NCI-H1417 (cell line): ENCODE results near the gene SUN5.

Experiments
- DNase-seq, 3 experiments: peaks; one replicate each; lab custom pipeline; 2025; lab: John Stamatoyannopoulos, UW

SUN5 gene

DNA sequence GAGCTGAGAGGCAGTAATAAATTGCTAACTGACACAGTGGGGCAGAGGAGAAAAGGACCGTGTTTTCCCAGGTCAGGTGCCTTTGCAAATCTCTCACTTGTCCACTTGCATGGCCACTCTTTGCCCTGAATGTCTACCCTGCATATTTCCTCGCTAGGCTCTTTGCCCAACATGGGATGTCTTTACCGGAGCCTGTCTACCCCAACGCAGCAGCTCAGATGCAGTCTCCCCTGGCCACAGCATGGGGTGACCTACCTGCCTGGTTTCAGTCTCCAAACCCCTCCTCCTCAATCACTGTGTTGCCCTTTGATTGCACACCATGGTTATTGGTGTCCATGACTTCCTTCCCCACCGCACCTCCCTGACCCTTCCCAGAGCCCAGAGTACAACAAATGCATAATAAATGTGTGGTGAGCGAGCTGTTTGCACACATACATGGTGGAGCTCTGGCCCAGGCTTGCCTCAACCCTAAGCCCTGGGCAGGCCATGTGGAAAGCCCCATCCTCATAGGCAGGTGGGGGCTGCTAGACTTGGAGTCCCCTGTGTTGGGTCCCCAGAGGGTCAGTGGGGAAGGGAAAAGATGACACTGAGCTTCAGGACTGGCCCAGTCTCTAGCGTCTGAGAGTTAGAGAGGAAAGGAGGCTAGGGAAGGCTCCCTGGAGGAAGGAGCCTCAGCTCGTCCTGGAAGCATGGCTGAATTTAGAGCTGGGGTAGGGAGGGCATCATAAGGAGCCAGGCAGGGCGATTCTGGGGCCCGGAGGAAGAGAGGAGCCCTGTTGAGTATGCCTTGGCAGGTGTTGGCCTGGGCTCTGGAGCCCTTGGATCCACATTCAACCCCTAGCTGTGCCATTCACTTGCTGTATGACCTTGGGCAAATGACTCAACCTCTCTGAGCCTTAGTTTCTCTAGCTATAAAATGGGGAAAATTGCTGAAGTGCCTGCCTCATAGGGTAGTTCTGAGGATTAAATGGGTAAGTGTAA is 22.8 kb upstream of the SUN5 start:
- DNase-seq: no peak

DNA sequence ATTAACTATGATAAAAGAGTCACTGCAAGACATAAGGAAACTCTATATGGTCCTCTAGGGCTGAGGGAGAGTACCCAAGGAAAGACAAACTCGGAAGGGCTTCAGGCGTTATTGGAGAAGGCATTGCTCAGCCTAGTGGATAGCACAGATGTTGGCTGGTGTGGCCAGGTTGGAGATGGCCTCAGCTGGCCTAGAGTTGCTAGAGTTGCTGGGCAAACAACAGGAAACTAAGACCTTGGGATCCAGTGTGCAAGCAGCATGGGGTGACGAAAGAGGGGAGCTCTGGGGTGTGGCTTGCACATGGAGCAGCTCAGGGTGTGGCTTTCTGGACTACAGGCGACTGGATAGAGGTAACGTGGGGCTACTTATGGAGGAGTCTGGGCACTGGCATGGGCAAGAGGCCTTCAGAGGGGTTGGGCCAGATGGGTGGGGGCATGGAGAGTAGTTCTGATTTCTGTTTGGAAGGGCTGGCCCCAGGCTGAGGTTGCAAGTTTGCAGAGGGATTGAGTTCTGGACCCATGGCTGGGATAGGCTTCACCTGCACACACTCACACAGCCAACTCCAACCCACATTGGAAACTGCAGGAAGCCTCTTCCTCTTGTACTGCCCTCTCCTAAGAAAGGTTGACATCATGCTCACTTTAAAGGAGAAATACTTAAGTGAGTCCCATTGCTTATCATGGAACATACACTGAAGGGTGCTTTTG is 22.0 kb upstream of the SUN5 start:
- no peak for DNase-seq

DNA sequence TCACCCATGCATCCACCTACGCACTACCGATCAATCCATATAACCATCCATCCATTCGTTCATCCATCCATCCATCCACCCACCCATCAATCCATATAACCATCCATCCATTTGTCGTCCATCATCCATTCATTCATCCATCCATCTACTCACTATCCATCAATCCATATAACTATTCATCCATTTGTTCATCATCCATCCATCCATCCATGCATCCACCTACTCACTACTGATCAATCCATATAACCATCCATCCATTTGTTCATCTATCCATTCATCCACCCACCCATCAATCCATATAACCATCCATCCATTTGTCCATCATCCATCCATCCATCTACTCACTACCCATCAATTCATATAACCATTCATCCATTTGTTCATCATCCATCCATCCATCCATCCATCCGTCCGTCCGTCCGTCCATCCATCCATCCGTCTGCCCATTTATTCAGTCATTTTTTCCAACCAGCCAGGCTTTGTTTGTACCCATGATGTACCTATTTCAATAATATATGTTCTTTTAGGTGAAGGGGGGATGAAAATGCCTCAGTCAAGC is 21.2 kb upstream of the SUN5 start:
- DNase-seq: no peak

DNA sequence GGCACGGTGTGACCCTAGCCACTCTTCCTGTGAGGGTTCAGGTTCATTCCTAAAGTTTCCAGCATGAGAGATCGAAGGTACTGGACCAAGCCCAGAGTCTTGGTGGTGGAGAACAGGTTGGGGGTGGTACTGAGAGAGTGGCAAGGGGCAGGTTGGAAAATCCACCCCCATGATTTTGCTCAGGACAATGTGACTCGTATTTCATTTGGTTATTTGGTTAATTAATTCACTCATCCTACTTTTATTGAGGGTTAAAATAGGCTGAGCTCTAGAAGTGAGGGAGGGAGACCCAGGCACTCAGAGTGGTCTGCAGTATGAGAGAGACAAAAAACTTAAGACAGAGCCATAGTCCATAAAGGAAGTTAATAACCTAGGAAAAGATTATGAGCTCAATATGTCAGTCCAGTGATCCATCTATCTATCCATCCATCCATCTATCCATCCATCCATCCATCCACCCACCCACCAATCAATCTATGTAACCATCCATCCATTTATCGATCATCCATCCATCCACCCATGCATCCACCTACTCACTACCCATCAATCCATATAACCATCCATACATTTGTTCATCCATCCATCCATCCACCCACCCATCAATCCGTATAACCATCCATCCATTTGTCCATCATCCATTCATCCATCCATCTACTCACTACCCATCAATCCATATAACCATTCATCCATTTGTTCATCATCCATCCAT is 20.5 kb upstream of the SUN5 start:
- DNase-seq: no peak

GRCh38 chr20:33024243-33024560 is 20.0 kb upstream of the SUN5 start:
- no peak for DNase-seq

- DNase-seq: no peak
Observed at GRCh38 chr20:33023439-33024242, 19.4 kb upstream of the SUN5 start.

GRCh38 chr20:33022694-33023438 is 18.6 kb upstream of the SUN5 start:
- no peak for DNase-seq

- no peak for DNase-seq
Observed at GRCh38 chr20:33022289-33022688, 18.1 kb upstream of the SUN5 start.

GRCh38 chr20:33021879-33022278 is 17.6 kb upstream of the SUN5 start:
- DNase-seq: no peak

- no peak for DNase-seq
Observed at GRCh38 chr20:33020278-33021161, 16.3 kb upstream of the SUN5 start.

- DNase-seq: no peak
Observed at GRCh38 chr20:33019465-33020277, 15.4 kb upstream of the SUN5 start.

- no peak for DNase-seq
Observed at GRCh38 chr20:33018169-33018931, 14.1 kb upstream of the SUN5 start.

DNA sequence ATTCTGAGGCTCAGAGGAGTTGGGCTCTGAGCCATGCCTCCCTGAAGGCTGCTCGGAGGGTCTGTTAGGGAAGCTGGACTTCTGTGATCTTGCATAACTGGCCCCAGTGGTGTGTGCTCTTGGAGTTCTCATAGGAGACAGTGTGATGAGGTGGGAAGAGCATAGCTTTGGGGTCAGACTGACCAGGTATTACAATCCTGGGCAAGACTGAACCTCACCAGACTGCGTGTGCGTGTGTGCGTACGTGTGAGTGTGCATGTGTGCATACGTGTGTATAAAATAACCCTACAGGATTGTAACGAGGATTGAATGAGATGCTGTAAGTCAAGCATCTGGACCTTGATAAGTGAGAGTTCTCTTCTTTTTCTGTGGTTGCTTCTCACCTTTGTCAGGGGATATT is 13.3 kb upstream of the SUN5 start:
- DNase-seq: no peak

GRCh38 chr20:33016581-33017109 is 12.4 kb upstream of the SUN5 start:
- DNase-seq: no peak

DNA sequence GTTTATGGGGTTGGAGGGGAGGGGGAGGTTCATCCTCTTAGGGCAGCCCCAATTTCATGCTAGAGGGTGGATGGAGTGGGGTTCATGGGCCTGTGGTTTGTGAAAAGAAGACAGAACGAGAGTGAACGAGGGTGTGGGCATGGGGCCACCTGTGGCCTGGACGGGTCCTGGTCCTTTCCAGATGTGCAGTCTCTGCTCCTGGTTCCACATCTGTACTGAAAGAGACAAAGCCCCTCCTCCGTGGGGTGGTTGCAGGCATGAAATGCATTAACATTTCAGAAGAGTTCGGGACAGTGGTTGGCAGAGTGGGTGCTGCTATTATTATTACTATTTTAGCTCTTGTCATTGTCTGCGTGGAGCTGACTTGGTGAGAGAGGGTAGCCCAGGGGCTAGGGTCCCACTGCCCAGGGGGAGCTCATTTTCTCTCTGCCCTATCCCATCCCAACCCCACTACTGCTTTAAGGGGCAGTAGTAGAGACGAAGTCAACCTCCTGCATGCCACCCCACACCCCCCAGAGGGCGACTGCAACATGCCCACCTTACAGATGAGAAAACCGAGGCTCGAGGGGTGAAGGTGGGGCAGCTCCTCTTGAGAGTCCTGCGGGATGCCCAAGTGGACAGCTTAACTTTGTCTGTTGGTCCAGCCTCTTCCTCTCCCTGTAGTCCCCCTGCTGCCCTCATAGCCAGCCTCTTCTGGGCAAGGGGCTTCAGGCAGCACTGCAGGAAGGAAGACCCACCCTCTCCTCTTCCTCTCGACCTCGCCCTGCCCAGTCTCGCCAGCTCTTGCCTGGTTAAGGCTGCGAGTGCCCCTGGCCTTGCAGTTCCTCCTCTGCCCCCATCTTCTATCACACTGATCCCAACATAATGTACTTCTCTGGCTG is 11.7 kb upstream of the SUN5 start:
- no peak for DNase-seq

- DNase-seq: no peak
Observed at GRCh38 chr20:33015114-33015484, 10.9 kb upstream of the SUN5 start.
